NCI-H2029 (cell line): Measurements from ENCODE around the gene TMEM25.

Experiments
- DNase-seq: peaks from one replicate; lab custom pipeline; 2025; lab: John Stamatoyannopoulos, UW

The TMEM25 gene

DNA sequence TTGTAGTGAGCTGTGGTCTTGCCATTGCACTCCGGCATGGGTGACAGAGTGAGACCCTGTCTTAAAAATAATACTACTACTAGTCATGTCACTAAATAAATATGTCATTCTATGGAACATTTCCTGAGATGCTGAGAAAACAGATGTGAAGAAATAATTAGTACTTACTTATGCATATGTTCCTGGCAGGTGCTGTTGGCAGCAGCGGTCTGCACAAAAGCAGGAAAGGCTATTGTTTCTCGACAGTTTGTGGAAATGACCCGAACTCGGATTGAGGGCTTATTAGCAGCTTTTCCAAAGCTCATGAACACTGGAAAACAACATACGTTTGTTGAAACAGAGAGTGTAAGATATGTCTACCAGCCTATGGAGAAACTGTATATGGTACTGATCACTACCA, 50.1 kb downstream of the TMEM25 start:
- DNase-seq, result no peak
